GM18508 (cell line): ENCODE results near the gene AHR.
"Not testable (repeated sequence)": the region's sequence is repeated elsewhere in the genome, so short reads cannot be mapped to it uniquely, and the experiment has no call there.

Experiments
- ATAC-seq: cut with Tn5 transposase; IDR thresholded peaks from one replicate; pipeline ENCODE4 v1.9.1; 2021; ENCODE audit warnings: moderate number of reproducible peaks; ENCODE audit not compliant: insufficient read depth, unreplicated experiment

AHR gene

DNA sequence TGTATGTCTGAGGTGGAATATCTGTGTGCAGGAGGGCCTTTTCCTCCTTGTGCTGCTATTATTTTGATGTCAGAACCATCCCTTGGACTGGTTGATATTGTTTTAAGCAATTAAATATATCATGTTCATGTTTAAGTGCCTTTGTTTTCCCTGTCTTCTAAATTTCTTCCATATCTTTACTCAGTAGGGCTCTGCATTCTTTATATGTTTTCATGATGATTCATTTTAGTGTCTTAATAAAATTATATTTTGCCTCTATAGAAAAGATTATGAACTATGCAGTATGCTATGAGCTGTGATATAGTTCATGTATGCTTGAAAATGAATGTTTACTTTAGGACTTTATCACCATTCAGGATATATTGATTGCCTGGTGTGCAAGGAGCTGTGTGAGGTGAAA is 34.8 kb downstream of the AHR start:
- no peak for ATAC-seq

DNA sequence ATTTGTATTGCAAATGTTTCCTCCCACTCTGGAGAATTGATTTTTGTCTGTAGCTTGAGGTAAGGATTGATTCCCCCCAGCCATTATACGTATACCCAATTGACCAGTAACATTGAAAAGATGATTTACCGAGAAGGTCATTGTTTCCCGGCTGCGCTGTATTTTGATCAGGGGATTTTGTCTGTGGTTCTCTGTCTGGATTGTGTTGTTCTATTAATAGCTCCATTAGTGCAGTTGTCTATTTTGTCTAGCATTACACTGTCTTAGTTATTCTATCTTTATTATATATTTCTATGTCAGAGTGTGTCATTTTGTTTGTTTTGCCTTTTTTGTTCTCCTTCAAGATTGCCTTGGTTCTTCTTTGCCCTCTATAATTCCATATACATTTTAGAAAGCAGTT is 37.7 kb downstream of the AHR start:
- no peak for ATAC-seq

DNA sequence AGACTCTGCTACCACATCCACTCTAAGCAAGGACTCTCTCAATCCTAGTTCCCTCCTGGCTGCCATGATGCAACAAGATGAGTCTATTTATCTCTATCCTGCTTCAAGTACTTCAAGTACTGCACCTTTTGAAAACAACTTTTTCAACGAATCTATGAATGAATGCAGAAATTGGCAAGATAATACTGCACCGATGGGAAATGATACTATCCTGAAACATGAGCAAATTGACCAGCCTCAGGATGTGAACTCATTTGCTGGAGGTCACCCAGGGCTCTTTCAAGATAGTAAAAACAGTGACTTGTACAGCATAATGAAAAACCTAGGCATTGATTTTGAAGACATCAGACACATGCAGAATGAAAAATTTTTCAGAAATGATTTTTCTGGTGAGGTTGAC is 40.7 kb downstream of the AHR start:
- ATAC-seq = no peak

DNA sequence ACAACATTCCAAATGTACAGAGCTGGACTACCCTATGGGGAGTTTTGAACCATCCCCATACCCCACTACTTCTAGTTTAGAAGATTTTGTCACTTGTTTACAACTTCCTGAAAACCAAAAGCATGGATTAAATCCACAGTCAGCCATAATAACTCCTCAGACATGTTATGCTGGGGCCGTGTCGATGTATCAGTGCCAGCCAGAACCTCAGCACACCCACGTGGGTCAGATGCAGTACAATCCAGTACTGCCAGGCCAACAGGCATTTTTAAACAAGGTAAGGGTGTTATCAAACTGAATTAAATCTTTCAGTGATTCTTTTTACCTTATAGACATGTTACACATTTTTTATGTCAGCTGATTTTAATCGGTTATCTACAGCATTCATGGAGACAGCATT is 41.5 kb downstream of the AHR start:
- no peak for ATAC-seq

DNA sequence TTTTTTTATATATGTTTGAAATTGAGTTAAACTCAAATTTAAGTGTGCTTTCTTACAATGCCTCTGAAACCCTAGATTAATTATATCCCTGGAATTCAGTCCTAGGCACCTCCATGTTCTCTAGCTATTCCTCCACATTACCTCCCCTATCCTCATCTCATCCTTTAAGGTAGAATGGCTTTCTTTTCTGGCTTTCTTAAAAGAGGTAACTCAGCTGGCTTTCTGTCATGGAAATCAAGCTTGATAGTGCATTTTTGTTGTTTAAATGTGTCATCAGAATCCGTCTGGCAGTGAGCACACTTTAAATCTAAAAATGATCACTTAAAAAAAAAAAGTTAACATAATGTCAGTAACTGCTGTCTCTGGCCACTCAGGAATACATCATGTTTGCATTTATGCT is 42.2 kb downstream of the AHR start:
- ATAC-seq = no peak

DNA sequence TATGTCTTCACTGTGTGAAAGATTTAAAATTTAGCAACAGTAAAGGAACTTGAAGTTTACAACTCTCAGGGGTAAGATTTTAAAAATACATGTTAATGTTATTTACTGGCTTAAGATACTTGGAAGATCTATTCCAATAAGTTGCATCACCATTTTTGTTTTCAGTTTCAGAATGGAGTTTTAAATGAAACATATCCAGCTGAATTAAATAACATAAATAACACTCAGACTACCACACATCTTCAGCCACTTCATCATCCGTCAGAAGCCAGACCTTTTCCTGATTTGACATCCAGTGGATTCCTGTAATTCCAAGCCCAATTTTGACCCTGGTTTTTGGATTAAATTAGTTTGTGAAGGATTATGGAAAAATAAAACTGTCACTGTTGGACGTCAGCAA is 44.3 kb downstream of the AHR start:
- no peak for ATAC-seq

DNA sequence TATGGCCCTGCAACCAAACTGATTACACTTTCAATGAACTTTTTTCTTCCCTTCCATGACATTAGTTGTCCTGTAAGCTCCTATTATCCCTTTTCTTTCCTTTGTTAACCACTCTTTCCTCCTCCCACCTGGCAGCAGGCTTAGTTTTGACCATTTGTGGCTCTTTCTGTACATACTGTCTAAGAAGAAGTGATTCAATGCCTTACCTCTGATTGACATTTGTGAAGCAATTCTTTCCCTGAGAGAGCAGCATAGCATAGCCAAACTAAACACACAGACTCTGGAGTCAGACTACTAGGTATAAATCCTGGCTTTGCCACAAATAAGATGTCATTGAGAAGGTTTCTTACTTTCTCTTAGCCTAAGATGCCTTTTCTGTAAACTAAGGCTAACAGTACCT is 48.9 kb downstream of the AHR start:
- ATAC-seq = no peak

DNA sequence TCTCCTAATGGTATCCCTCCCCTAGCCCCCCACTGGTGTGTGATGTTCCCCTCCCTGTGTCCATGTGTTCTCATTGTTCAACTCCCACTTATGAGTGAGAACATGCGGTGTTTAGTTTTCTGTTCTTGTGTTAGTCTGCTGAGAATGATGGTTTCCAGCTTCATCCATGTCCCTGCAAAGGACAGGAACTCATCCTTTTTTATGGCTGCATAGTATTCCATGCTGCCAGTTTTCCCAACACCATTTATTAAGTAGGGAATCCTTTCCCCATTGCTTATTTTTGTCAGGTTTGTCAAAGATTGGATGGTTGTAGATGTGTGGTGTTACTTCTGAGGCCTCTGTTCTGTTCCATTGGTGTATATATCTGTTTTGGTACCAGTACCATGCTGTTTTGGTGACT is 50.5 kb downstream of the AHR start:
- ATAC-seq = not testable (repeated sequence)

DNA sequence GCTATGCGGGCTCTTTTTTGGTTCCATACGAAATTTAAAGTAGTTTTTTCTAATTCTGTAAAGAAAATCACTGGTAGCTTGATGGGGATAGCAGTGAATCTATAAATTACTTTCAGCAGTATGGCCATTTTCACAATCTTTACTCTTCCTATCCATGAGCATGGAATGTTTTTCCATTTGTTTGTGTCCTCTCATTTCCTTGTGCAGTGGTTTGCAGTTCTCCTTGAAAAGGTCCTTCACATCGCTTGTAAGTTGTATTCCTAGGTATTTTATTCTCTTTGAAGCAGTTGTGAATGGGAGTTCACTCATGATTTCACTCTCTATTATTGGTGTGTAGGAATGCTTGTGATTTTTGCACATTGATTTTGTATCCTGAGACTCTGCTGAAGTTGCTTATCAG is 51.9 kb downstream of the AHR start:
- not testable (repeated sequence) for ATAC-seq

DNA sequence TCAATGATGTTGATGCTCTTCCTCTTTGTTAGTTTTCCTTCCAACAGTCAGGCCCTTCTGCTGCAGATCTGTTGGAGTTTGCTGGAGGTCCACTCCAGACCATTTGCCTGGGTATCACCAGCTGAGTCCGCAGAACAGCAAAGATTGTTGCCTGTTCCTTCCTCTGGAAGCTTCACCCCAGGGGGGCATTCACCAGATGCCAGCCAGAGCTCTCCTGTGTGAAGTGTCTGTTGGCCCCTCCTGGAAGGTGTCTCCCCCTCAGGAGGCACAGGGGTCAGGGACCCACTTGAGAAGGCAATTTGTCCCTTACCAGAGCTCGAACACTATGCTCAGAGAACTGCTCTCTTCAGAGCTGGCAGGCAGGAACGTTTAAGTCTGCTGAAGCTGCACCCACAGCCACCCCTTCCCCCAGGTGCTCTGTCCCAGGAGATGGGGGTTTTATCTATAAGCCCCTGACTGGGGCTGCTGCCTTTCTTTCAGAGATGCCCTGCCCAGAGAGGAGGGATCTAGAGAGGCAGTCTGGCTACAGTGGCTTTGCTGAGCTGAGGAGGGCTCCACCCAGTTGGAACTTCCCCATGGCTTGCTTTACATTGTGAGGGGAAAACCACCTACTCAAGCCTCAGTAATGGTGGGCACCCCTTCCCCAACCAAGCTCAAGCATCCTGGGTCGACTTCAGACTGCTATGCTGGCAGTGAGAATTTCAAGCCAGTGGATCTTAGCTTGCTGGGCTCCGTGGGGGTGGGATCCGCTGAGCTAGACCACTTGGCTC is 55.4 kb downstream of the AHR start:
- not testable (repeated sequence) for ATAC-seq

DNA sequence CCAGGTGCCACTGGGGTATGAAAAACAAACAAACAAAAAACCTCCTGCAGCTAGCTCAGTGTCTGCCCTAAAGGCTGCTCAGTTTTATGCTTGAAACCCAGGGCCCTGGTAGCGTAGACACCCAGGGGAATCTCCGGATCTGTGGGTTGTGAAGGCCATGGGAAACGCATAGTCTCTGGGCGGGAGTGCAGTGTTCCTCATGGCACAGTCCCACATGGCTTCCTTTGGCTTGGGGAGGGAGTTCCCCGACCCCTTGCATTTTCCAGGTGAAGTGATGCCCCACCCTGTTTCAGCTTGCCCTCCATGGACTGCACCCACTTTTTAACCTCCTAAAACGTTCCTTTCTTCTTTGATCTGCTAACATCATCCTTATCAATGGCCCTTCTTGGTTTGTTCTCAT is 56.0 kb downstream of the AHR start:
- ATAC-seq = no peak

DNA sequence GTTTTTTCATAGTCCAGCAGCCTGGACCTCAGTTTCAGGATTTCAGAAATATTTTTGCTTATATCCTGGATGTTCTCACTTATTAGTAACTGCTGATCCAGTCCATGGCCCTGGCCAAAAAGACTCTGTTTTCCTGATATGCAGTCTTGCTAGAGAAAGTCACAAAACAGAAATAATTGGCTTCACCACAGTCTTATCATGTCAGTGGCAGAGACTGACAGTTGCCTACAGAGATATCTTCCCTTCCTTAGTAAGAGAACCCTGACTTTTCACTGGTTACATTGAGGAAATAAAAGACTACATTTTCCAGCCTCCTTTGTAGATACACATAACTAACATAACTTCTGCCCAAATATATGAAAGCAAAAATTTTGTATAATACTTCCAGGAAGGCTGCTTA is 56.6 kb downstream of the AHR start:
- no peak for ATAC-seq

DNA sequence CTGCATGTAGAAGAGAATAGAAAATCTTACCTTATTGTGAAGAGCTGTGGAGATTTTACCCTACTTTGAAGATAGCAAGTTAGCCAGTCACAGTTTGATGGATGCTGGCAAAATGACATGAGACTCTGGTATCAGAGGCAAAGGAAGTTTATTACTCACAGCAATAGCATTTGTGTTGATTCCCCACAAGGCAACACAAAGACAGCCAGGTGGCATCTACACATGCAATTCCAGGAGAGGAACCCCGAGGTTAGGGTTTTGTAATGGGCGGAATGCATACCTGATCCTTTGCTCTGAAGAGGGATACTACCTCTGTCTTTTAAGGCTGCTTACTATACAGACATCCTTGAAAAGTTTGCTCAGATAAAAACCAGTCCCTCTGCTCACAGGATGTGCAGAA is 59.5 kb downstream of the AHR start:
- no peak for ATAC-seq

DNA sequence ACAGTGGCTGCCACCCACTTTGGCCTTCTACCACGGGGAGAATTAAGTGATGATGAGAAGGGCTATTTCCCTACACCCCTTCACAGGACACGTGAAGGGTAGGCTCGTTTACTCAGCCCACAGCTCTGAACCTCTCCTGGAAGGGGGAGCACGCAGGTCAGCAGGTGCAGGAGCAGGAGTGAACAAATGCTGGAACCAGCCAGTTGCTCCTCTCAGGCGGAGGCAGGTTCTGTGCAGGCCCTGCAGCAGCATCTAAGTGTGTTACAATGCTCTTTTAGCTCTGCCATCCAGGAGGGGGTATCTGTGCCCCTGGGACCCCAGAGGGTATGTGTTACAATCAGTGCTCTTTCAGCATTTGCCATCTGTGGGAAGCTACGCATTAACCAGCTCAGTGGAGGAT is 61.2 kb downstream of the AHR start:
- ATAC-seq = no peak

DNA sequence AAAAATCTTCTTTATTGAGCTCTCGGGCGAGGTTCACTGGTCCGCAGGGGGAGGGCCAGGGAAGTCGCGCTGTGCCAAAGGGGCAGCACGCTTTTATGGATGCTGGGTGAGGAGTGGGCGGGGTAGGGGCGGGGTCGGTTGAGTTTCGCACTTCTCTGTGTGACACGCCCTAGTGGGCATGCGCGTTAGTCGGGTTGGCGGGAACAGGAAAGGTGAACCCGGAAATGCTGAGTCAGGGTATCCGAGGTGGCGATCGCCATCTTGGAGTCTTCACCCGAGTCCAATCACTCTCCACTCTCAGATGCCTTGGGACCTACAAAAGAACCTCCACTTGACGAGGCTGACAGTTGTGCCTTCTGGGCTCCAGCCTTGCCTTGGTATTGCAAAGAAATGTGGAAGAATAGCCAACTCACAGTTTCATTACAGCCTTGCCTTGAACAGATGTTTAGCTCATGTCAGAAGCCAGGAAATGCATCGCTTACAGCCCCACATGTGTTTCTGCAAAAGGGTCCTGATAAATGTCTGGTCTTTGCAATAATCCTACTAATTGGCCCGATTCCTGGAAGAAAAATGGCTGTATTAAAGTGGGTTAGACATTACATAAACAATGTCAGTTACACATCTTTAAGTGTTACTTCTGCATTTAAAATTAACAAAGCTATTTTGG is 64.1 kb downstream of the AHR start:
- ATAC-seq = no peak

DNA sequence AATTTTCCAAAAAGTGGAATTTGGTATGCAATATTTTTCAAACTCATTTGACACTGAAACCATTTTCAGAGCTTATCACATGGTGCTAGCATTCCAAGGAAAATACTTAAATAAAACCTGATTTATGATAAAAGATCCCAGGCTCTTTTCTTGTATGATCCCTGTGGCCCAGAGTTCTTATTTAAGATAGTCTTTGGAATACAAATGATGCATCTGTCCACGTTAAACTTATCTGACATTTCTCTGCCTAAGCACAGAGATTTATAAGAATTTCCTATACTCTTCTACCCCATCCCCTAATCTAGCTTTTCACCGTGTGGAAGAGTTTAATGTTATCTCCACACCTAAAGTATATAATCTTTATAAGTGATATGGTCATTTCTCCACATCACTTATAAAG is 66.2 kb downstream of the AHR start:
- ATAC-seq = no peak

DNA sequence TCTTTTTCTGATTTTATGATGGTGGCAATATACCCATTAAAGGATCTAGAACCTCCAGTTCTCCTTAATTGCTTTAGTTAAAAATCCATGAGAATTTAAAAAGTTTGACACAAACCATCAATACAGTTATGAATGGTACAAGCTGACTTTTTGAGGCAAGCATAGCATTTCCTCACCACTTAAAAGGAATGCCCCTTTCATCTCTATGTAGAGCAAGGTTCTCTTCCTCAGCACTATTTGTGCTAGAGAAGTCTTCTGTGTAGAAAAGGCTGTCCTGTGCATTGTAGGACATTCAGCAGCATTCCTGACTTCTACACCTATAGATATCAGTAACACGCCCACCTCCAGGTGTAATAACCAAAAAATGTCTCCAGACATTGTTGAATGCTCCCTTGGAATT is 67.3 kb downstream of the AHR start:
- ATAC-seq = no peak

DNA sequence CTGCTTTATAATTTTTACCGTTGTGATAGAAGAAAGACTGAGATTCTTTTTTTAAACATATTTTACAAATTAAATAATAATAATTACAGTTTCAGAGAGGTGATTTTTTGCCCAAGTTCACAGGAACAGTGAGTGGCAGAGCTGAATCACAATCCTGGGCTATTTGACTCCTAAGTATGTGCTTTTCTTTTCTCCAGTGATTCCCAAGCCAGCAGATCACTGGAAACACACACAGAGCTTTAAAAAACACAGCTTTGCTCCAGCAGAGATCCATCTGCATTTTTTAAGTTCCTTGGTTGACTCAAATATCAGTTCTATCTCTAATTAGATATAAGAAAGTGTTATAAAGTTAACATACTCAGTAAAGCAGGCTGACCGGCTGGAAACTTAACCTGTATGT is 69.0 kb downstream of the AHR start:
- ATAC-seq = no peak

DNA sequence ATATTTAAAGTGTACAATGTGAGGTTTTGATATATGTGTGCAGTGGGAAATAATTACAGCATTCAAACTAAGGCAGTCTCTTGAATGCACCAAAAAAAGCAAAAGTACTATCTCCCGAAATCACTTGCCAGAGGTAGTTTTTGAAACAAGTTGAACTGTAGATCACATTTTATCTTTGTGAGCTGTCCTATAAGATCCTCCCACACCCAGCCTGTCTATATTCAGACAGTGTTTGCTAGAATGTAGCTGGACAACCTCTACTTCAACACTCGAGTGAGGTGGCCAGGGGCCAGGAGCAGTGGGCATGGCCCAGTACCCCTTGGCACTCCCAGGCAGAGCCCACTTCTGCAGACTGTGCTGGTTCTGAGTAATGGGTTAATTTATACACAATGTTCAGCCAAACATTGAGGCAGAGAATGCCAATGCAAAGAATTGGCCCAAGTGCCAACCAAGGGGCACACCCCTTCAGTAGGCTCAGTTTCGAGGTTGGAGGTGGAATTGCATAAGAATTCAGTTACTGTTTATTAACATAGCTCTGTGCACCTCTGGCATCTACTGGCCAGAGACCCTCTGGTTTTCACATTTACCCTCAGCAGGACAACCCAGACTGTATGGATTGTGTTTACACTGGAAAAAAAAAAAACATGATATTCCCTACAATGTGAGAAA is 70.5 kb downstream of the AHR start:
- ATAC-seq = no peak

DNA sequence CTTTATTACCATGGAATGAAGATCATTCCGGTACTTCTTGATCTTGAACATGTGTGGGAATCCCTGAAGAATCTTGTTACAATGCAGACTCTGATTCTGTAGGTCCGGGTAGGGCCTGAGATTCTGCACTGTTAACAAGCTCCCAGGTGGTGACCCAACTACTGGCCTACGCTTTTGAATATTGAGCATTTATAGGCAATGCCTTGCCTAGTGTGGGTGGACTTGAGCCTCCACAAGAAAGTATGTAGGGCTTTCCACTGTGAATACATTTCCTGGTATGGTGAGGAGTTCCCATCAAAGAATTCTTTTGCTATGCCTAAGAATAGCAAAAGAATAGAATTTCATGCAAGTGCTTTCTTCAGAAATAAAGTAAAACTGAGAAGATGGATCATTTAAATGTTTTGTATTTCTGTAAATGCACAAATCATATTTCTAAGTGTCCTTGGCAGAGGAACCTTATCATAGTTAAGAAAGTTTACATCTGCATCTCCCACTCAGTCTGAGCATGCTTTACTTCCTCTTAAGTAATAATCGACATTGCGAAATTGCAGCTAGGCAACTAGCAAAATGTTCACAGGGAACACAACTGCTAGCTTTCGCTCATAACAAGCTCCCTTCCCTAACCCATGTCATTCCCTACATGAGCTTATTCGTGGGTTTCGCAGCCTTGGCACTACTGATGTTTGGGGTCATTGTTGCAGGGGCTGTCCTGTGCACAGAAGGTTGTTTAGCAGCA is 71.4 kb downstream of the AHR start:
- ATAC-seq = no peak
